HG02973 (cell line): ENCODE results near the gene WNT5B.

Source experiments
- ATAC-seq: cut with Tn5 transposase; IDR thresholded peaks from one replicate; pipeline ENCODE4 v1.9.1; 2021; ENCODE audit warnings: moderate library complexity; ENCODE audit not compliant: unreplicated experiment

Gene WNT5B

DNA sequence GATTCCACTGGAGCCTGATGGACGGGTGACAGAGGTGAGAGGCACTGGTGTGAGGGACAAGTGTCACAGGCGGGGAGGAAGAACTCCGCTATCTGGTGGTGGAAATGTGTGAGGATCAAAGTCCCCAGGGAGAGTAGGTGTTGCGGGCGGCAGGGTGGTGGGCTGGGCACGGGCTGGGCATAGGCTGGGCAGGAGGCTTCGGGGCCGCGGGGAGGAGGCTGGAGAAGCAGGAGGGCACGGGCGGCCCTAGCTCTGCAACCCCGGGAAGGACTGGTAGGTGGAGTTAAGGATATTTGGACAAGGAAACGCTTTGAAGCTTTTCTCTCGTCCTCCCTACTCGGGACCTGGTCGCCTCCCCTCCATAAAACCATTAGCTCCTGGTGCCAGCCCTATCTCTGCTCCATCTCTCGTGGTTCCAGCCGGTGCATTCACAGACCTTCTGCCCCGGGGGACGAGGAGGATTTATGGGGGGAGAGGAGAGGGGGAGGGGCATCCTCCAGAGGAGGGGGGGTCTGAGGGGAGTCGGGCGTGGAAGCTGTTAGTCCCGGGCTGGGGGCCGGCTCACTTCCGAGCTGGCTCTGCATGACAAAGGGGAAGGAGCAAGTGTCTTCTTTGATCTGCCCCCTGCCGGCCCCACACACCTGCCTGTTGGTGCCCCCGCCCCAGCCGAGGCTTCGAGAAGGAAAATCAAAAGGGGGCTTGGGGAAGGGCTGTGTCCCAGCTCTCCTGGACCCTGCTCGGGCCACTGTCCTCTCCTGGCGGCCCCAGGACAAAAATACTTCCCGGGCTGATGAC, 504 bp downstream of the WNT5B start:
- no peak for ATAC-seq

DNA sequence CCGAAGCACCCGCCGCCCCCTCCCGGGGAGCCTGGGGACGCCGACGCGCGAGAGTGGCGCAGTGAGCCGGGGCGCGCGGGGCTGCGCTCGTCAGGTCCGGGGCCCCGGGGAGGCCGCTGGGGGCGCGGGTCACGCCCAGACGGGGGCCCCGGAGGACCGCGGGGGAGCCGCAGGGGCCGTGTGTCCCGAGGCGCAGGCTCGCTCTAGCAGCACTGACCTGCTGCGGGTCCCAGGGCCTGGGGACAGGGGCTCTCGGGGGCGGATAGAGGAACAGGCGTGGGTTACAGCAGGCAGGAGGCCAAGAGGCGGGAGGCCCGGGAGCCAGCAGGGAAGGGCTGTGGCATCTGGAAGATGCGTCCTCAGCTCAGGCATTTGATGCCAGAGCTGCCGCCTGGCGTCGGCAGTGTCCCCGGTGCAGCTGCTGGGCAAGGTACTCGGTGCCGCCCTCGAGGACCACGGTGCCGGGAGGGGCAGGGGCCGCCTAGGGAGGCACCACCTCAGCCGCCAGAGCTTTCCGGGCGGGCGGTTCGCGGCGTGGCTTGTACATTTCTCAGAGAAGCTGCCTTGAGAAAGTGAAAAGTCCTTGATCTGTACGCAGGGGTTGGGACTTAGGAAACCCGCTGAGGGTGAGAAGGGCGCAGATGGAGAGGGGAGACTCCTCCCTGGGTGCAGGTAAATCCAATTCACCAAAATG, 1.2 kb downstream of the WNT5B start:
- ATAC-seq, result no peak

DNA sequence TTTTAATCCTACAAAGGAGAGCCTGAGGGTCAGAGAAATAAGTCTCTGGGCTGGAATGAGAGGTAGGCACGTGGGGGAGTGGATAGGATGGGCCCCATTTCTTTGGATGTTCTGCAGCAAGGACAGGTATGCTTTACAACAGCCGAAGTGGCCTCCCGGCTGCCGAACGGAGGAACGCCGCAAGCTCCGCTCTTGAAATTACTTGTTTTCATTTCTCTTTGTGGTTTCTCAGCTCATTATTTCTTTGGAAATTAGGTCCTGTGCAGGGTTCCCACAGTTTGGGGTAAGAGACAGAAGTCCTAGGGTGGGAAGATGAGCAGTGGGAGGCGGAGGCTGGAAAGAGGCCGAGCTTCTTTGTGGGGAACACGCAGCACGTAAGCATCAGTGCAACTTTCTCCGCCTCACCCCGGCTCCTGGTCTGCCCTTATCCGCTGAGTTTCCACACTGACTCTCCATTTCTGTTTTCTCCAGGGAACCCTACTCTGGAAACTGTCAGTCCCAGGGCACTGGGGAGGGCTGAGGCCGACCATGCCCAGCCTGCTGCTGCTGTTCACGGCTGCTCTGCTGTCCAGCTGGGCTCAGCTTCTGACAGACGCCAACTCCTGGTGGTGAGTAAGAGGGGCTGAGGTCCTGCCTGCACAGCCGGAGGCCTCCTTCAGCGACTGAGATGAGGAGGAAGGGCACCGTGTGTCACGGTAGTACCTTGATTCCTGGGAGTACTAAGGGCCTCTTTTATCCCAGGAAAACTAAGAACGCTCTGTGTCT, 2.0 kb downstream of the WNT5B start:
- no peak for ATAC-seq

DNA sequence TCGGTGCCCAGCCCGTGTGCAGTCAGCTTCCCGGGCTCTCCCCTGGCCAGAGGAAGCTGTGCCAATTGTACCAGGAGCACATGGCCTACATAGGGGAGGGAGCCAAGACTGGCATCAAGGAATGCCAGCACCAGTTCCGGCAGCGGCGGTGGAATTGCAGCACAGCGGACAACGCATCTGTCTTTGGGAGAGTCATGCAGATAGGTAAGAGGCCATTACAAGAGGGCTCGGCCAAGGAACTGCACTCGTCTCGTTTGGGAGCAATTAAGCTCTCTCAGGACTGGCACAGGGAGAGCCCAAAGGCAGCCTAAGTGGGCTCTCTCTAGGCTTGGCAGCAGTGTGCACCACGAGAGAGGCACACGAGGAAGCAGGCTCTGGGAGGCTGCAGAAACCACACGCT, 3.7 kb downstream of the WNT5B start:
- ATAC-seq, result no peak

DNA sequence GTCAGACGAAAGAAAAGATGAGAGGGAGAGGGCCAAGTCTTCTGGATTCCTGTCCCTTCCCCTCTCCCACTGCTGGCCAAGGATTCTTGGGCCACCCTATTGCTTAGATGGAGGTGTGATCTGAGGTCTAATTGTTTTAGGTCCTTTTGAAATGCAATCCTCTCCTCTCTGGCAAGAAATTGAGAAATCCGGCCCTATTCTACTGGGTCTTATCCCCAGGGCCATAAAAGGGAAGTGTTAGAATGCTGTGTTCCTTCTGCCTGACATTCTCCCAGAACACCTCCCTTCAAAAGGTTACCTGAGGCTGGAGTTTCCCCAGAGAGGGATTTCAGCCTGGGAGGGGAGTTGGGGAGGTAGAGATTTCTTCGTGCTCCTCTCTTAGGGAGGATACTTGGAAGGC, 4.4 kb downstream of the WNT5B start:
- ATAC-seq, result no peak

DNA sequence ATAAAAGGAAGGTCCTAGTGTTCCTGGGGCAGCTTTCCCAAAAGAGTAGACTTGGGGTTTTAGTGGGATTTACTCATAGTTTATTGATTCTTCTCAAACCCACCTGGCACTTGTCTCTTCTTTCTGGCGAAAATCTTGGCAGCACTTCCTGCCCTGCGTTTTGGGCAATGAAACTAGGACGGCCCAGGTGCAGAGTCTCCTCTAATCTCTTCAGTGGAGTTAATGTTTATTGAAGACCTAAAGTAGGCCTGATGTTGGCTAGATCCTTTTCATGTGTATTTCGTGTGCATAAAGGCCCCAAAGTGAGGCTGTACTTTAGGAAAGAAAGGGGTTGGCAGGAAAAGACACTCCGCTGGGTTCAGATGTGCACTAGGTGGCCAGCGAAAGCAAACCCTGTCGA, 5.1 kb downstream of the WNT5B start:
- ATAC-seq, result no peak

DNA sequence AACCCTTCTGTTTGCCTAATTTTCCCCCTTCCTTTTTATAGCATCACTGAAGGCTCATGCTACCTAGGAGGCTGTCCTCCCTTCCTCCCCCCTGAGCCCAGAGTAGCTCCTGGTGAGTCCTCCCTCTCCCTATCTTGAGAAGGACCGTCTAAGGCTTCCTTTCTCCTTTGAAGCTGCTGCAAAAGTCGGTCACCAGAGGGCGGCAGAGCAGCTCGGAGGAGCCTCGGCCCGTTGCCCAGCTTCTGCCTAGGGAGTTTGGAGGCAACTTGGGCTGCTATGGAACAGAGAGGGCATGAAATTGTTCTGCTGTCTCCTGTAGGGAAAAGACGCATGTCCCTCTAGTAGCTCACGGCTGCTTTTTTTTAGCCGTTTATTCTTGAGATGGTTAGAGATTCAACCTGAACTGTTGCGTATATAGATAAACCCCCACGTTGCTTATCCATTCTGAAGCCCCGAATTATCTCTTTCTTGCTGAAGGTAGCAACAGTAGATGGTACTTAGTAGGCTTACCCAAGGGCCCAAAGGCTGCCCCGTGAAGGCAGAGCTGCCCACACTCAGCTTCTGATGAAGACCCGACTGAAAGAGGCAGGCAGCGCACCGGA, 5.7 kb downstream of the WNT5B start:
- no peak for ATAC-seq

DNA sequence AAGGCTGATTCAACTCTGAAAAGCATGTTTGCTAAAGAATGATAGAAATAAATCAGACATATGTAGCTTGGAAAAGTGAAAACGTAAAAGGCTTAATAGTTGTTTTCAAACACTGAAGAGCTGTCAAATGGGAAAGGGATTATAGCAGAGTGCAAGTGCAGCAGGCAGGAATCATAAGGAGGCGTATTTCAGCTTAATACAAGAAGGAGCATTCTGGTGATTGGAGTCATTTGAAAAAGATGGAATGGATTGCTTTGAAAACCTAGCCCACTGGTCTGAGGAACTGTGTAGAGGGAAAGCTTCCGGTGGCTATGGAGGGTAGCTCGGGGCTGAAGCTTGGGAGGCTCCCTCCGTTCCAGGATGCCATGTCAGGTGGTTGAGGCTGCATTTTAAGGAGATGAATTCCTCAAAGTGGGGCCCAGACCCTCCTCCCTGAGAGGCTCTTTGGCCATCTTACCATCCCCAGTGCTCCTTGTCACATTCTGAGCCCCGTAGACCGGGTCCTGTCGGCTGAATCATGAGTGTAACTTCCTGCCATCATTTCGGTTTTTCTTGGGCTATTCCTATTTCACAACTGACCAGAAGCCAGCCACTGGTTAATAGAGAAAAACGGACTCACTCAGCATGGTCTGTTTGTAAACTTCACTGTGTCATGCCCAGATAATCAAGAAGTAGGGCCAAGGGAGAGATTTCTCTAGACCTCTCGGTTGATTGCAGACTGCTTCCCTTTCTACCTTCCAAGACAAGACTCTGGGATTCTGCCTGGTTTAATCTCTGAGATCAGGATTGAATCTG, 6.5 kb downstream of the WNT5B start:
- no peak for ATAC-seq

DNA sequence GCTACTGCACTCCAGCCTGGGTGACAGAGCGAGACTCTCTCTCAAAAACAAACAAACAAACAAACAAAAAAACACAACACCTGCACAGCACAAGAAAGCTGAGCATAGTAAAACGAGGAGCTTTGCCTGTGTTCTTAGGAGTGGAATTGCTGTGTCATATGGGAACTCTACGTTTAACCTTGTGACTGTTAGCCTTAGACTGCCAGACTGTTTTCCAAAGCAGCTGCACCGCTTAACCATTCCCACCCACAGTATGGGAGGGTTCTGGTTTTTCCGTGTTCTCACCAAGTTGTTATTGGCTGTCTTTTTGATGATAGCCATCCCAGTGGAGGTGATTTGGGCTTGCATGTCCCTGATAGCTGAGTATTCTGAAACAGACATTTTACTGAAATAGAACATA, 9.2 kb downstream of the WNT5B start:
- ATAC-seq, result no peak

DNA sequence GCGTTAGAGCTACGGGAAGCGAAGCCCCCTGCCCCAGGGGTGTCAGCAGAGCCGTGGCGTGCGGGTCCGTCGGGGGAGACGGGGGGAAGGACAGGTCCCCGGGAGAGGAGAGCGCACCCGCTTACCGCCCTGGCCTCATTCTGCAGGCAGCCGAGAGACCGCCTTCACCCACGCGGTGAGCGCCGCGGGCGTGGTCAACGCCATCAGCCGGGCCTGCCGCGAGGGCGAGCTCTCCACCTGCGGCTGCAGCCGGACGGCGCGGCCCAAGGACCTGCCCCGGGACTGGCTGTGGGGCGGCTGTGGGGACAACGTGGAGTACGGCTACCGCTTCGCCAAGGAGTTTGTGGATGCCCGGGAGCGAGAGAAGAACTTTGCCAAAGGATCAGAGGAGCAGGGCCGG, 10.5 kb downstream of the WNT5B start:
- no peak for ATAC-seq

DNA sequence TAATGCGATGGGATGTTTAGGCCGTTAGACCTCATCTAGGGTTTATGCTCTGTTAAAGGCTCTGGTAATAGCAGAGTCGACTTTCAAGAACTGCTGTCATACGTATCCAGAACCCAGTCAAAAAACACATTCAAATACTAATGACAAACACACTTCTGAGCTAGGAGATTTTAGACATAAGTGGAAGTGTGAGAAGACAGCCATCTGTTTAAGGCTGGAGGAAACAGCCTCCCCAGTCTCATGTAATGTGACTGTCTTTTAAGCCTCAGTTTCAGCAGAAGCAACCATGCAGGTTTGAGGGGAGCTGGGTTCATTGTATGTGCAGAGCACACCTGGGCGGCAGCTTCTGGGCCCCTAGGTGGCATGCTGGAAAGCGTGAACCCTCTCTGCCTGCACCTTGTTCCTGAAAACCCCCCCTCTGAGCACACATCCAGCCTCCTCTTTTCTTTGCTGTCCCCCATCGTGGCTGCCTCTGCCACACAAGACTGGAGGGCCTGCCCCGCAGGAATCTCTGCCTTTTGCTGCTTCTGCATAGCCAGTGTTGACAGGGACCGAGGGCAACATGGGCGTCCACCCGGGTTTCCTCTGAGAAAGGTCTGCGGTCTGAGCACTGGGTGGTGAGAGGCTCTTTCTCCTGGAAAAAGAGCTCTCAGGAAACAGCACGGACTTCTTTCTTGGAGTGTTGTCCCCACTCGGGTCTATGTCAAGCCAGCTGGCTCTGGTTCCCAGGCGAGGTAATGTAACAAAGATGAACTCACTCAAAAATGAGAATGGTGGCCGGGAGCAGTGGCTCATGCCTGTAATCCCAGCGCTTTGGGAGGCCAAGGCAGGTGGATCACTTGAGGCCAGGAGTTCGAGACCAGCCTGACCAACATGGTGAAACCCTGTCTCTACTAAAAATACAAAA, 11.6 kb downstream of the WNT5B start:
- ATAC-seq, result no peak

DNA sequence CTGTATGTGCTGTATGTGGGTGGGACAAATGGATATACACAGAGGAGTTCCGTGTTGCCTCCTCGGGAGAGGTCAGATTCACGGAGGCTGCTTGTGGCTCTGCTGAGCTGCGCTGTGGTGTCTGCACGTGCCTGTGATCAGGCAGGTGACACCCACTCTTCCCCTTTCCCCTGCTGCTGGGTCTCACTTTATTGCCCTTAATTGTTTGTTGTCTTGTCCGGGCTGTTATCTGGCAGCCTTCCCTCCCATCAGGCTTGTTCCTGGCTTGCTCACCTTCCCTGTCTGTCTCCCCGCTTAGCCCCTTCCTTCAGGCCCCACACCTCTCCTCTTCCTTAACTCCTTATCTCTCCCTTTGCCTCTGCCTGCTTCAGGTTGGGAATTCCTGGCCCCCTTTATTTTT, 13.5 kb downstream of the WNT5B start:
- no peak for ATAC-seq

DNA sequence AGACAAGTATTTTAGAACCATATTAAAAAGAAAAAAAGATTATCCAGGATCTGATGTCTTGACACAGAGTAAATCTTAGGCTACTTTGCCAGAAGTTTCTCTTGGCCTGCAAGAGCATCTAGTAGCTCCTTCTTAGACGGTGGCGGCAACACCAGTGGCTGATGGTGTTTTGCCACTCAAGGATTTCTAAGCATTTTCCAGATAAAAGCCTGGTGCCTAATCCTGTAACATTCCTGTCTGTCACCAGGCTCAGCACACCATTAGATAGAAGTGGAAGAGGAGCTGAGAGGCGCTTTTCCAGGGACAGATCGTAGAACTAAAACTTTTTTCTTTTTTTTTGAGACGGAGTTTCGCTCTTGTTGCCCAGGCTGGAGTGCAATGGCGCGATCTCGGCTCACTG, 14.0 kb downstream of the WNT5B start:
- no peak for ATAC-seq

DNA sequence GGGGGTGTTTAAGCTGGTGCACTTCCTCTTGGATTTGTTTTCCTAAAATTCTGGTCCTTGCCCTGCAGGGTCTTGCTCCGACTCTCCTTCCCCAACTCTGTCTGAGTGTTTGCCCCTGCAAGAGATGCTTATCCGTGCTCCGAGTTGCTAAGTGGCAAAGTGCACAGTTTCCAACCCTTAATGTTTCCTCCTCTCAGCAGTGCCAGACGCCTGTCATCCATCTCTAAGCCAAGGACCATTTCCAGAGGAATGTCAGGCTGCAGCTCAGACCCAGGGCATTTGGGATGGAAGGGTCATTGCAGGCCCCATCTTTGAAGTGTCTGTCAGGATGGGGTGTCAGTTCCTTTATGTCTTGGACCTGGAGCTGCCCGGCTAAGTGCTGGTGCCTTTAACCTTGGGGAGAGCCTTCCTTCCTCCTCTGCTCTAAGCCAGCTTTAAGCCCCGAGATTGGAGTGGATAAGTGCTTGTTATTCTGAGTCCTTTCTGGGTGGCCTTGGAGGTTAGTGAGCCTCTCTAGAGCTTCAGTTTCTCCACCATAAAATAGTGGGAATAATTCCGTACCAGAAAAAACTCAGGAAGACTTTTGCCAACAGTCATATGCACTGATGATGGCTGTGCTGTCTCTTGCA, 15.0 kb downstream of the WNT5B start:
- ATAC-seq, result no peak

DNA sequence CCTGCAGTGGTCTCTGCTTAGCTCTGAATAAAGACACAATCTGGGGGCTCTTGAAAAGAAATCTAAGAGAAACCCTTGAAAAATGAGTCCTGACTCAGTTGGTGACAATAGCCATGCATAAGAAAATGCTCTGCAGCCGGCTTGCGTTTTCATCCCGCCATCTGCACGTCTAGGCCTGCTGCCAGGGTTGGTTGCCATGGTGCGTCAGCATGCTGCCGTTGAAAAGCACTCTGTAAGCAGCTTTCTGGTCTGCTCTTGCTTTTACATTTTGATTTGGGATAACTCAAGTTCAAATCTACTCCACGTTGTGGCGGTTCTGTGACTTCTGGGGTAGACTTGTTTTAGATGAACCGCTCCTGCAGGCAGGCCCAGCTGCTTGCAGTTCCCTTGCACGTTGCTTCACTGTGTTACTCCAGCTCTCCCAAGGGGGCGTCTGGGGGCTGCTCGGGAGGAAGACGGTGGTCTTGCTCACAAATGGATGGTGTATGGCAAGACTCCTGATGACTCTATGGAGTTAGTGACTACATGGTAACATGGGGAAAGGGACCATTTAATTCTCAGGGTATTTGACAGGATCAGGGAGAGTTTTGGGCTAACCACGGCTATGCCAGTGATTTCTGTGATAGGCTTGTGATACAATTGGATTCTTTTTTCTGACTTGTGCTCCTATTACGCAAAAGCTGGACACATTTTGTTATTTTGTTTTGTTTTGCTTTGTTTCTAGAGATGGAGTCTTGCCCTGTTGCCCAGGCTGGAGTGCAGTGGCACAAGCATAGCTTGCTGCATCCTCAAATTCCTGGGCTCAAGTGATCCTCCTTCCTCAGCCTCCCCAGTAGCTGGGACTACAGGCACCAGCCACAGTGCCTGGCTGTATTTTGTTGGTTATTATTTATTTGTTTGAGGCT, 15.8 kb downstream of the WNT5B start:
- ATAC-seq, result no peak

DNA sequence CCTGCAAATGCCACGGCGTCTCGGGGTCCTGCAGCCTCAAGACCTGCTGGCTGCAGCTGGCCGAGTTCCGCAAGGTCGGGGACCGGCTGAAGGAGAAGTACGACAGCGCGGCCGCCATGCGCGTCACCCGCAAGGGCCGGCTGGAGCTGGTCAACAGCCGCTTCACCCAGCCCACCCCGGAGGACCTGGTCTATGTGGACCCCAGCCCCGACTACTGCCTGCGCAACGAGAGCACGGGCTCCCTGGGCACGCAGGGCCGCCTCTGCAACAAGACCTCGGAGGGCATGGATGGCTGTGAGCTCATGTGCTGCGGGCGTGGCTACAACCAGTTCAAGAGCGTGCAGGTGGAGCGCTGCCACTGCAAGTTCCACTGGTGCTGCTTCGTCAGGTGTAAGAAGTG, 16.8 kb downstream of the WNT5B start:
- ATAC-seq, result no peak

DNA sequence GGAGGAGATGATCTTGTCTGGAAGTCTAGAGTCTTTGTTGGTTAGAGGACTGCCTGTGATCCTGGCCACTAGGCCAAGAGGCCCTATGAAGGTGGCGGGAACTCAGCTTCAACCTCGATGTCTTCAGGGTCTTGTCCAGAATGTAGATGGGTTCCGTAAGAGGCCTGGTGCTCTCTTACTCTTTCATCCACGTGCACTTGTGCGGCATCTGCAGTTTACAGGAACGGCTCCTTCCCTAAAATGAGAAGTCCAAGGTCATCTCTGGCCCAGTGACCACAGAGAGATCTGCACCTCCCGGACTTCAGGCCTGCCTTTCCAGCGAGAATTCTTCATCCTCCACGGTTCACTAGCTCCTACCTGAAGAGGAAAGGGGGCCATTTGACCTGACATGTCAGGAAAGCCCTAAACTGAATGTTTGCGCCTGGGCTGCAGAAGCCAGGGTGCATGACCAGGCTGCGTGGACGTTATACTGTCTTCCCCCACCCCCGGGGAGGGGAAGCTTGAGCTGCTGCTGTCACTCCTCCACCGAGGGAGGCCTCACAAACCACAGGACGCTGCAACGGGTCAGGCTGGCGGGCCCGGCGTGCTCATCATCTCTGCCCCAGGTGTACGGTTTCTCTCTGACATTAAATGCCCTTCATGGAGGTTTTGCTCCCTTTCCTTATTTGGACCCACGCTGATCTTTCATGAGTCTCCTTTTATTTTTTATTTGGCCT, 17.7 kb downstream of the WNT5B start:
- no peak for ATAC-seq

DNA sequence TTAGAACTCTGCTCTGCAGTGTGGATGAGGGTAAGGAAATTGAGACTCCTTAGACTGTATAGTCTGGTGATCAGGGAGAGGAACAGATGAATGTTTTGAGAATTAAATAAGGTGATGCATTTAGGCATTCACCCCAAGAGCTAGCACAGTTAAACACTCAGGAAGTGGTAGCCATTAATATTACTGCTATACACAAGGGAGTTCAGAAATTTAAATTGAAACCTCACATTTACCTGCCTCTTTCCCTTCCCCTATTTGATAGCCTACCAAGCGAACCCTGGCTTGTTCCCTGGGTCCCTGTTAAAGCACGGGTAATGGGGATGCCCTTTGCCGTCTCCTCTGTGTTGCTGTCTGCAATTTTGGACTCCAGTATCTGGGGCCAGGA, 18.2 kb downstream of the WNT5B start:
- ATAC-seq, result no peak
